ENCODE measurements around the gene NR2E3. TPM values are rescaled to one million over a fixed set of nuclear protein-coding genes. Genes with fewer than 3 reads are reported as not detected.

Gene NR2E3
- total RNA-seq, 1 experiment from 2014 or later: 0.31 TPM

GRCh38 chr15:71801935-71802655, 8.3 kb upstream of the NR2E3 start:
- Histone ChIP-seq H3K4me2 (ENCODE audit: insufficient read depth, insufficient read length, low read length) (no peak overlapping the region), H4K20me1 (ENCODE audit: control insufficient read depth, insufficient read depth, insufficient read length) (no peaks in the 10 kb centered on the region), H2BK5ac (ENCODE audit: insufficient read length, low read length) (no peak overlapping the region), H2BK120ac (ENCODE audit: low read depth, low read length, poor library complexity, severe bottlenecking) (no peak overlapping the region), H3K27ac (ENCODE audit: insufficient read length, low read depth, low read length) (no peak overlapping the region), H3T11ph (ENCODE audit: low read length) (no peak overlapping the region), H4K8ac (replicated peaks; ENCODE audit: insufficient read length, low read depth, low read length) (no peak overlapping the region), H3K56ac (ENCODE audit: insufficient read length, low read depth, low read length) (no peak overlapping the region), H2BK12ac (ENCODE audit: insufficient read length, low read depth, low read length) (no peak overlapping the region), H3K23me2 (ENCODE audit: insufficient read length, low read depth, low read length, poor library complexity, severe bottlenecking) (no peaks in the 10 kb centered on the region), H4K5ac (ENCODE audit: insufficient read length, low read depth, low read length) (no peak overlapping the region), H3K4me1 (ENCODE audit: insufficient read depth, low read length) (peaks cover 4% of the 10 kb centered on the region; the same call in 1 of the 2 replicates), H2AFZ (ENCODE audit: low read length) (no peak overlapping the region), H2AK5ac (ENCODE audit: insufficient read length, low read length) (no peak overlapping the region), H3K79me2 (ENCODE audit: insufficient read depth, low read length) (no peaks in the 10 kb centered on the region), H3K14ac (ENCODE audit: insufficient read depth, low read length) (no peak overlapping the region), H2BK15ac (ENCODE audit: low read depth, low read length) (no peak overlapping the region), H3K23ac (ENCODE audit: insufficient read length, low read depth, low read length) (no peak overlapping the region), H3K18ac (ENCODE audit: insufficient read length, low read depth, low read length) (no peak overlapping the region), H3K9ac (ENCODE audit: extremely low read depth, insufficient read length, low read length) (no peak overlapping the region), H3K79me1 (ENCODE audit: insufficient read depth, low read depth, low read length, poor library complexity, severe bottlenecking) (no peaks in the 10 kb centered on the region), H4K91ac (ENCODE audit: insufficient read length, low read depth, low read length) (no peak overlapping the region), H2BK20ac (ENCODE audit: low read depth, low read length, poor library complexity, severe bottlenecking) (no peak overlapping the region), H3K4ac (ENCODE audit: low read depth, low read length) (no peak overlapping the region), H3K9me3 (ENCODE audit: control insufficient read depth, low read depth, low read length) (no peaks in the 10 kb centered on the region), H3K27me3 (ENCODE audit: insufficient read depth, low read length) (no peaks in the 10 kb centered on the region)
- Mint-ChIP-seq H3K27me3 (ENCODE audit: low read depth) (no peaks in the 10 kb centered on the region; the same call in none of the 2 replicates), H3K36me3 (ENCODE audit: insufficient read depth in 1 of 3, low read depth in 3 of 3) (peaks cover 4 to 11% (median 6%) of the 10 kb centered on the region in 3 experiments; a peak in 4 of 7 replicates), H3K4me3 (no peak overlapping the region), H3K27ac (no peak overlapping the region), H3K4me1 (peaks cover 26 to 40% of the 10 kb centered on the region in 2 experiments), H3K9me3 (peaks cover 2 to 11% of the 10 kb centered on the region in 2 experiments; a peak in 4 of 5 replicates)
- TF ChIP-seq, protein P1, sequence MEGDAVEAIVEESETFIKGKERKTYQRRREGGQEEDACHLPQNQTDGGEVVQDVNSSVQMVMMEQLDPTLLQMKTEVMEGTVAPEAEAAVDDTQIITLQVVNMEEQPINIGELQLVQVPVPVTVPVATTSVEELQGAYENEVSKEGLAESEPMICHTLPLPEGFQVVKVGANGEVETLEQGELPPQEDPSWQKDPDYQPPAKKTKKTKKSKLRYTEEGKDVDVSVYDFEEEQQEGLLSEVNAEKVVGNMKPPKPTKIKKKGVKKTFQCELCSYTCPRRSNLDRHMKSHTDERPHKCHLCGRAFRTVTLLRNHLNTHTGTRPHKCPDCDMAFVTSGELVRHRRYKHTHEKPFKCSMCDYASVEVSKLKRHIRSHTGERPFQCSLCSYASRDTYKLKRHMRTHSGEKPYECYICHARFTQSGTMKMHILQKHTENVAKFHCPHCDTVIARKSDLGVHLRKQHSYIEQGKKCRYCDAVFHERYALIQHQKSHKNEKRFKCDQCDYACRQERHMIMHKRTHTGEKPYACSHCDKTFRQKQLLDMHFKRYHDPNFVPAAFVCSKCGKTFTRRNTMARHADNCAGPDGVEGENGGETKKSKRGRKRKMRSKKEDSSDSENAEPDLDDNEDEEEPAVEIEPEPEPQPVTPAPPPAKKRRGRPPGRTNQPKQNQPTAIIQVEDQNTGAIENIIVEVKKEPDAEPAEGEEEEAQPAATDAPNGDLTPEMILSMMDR (conservative IDR thresholded peaks at IDR 0.05): no peak
- WGBS (ENCODE audit: extremely low coverage, insufficient read length, low lambda C conversion rate): no CpG with 5 or more reads among the region's 24 CpGs
- no peak for DNase-seq
